ENCODE data around the gene ANGPTL1. TPM values are rescaled to one million over a fixed set of nuclear protein-coding genes. Genes with fewer than 3 reads are reported as not detected.

ANGPTL1 gene
- total and polyA plus RNA-seq, 2 of the 8 experiments (the other 6 are each of a cell fraction or from before 2014, with no cell fraction given), result not detected

DNA sequence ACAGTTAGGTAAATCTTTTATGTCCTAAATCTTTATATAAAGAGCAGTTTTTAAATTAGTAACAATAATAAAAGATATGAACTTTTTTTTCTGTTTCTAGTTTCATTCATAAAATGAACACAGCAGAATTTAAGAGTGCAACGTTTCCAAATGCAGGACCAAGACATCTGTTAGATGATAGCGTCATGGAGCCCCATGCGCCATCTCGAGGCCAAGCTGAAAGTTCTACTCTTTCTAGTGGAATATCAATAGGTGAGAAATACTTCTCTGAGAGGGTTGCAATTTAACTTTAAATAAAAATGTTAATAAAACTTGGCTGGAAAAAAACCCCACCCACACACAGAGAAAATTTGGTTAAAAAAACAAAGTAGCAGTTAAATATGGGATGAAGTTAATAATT lies 15.0 kb upstream of the ANGPTL1 start:
- Histone ChIP-seq H3K9me3 (ENCODE audit: insufficient read depth in 2 of 2, low read depth in 1 of 2, low read length in 1 of 2) (no peaks in the 10 kb centered on the region), H3K79me2 (ENCODE audit: control insufficient read depth in 1 of 2, insufficient read depth in 2 of 2, low read length in 2 of 2) (no peaks in the 10 kb centered on the region), H3K27ac (ENCODE audit: low read depth, low read length) (no peak overlapping the region), H3K4me2 (ENCODE audit: insufficient read depth in 1 of 2, low read depth in 2 of 2, low read length in 2 of 2) (no peak overlapping the region), H3K4me1 (replicated peaks in 1 of 4; ENCODE audit: control insufficient read depth in 3 of 4, insufficient read depth in 4 of 4, low read length in 3 of 4) (no peaks in the 10 kb centered on the region), H3K36me3 (ENCODE audit: control insufficient read depth in 2 of 4, insufficient read depth in 4 of 4, low read length in 3 of 4) (peaks cover 0 to 23% (median 2%) of the 10 kb centered on the region in 4 experiments; a peak in 3 of 8 replicates), H2BK5ac (ENCODE audit: low read depth, low read length) (no peak overlapping the region), H4K5ac (ENCODE audit: insufficient read length, low read depth, low read length) (no peak overlapping the region), H3K4ac (replicated peaks; ENCODE audit: insufficient read length, low read depth, low read length) (no peak overlapping the region), H3K23me2 (ENCODE audit: low read depth, low read length) (no peaks in the 10 kb centered on the region), H4K8ac (ENCODE audit: extremely low read depth, insufficient read depth, low read length) (no peak overlapping the region), H3K23ac (ENCODE audit: insufficient read length) (no peak overlapping the region), H3K18ac (ENCODE audit: extremely low read depth, low read length) (no peak overlapping the region), H3K14ac (ENCODE audit: insufficient read length) (no peak overlapping the region), H2AFZ (ENCODE audit: low read length) (no peak overlapping the region), H3K4me3 (ENCODE audit: extremely low read depth in 1 of 4, insufficient read depth in 2 of 4, low read depth in 3 of 4, low read length in 4 of 4) (no peak overlapping the region), H2BK15ac (ENCODE audit: low read length) (no peak overlapping the region), H2BK12ac (ENCODE audit: low read depth, low read length) (no peak overlapping the region), H3K56ac (replicated peaks; ENCODE audit: insufficient read length, low read depth, low read length) (no peak overlapping the region), H3K9ac (replicated peaks in 1 of 4; ENCODE audit: extremely low read depth in 1 of 4, low read depth in 3 of 4, low read length in 3 of 4) (no peak overlapping the region), H3K79me1 (ENCODE audit: low read depth, low read length) (no peaks in the 10 kb centered on the region), H4K91ac (replicated peaks; ENCODE audit: insufficient read length, low read length) (no peak overlapping the region), H2BK120ac (replicated peaks; ENCODE audit: low read depth, low read length) (no peak overlapping the region), H2AK5ac (ENCODE audit: low read depth, low read length) (no peak overlapping the region), H2BK20ac (ENCODE audit: low read length) (no peak overlapping the region), H4K20me1 (replicated peaks in 1 of 2; ENCODE audit: control insufficient read depth in 1 of 2, insufficient read depth in 2 of 2, low read length in 2 of 2) (no peaks in the 10 kb centered on the region), H3K27me3 (replicated peaks in 1 of 4; ENCODE audit: control insufficient read depth in 3 of 4, extremely low read depth in 1 of 4, insufficient read depth in 3 of 4, low read length in 3 of 4) (no peaks in the 10 kb centered on the region)
- FAIRE-seq (no peak), DNase-seq (ENCODE audit: low read depth in 1 of 2, low spot score in 2 of 2) (no peak)
- WGBS, 2 experiments (ENCODE audit: extremely low coverage in 1 of 2, insufficient coverage in 1 of 2, insufficient read length in 1 of 2, insufficient replicate concordance in 2 of 2, low coverage in 1 of 2, low lambda C conversion rate in 2 of 2, missing lambda C conversion rate in 1 of 2), result 97% methylated on average over 4 of the region's 4 CpGs; no CpG with 5 or more reads in 1 of the 2 experiments
- ChIA-PET CTCF (ENCODE audit: partially characterized antibody) (interaction anchor here (1.0 to 2.4 kb wide), 2 partner anchors 117 kb away, joined by 4 to 12 read pairs; no protein-coding TSS in a partner anchor), POLR2A (ENCODE audit: partially characterized antibody) (no interaction called here)
- 0 out of 4 replicates have a peak, but pooled peaks of 1 of the 2 experiments have one; percentile 3 for TF ChIP-seq RAD21 (IDR thresholded peaks at IDR 0.05 in 1 of 2, conservative IDR thresholded peaks at IDR 0.05 in 1 of 2; ENCODE audit: low read depth in 2 of 2, low read length in 2 of 2)
- no peak for TF ChIP-seq RXRA (IDR thresholded peaks at IDR 0.05; ENCODE audit: insufficient read depth, low read depth, low read length)

All from H1 (cell line).